Smooth muscle cell (in vitro differentiated cells): ENCODE results near the gene SPATA31C1. TPM values are rescaled to one million over a fixed set of nuclear protein-coding genes. Genes with fewer than 3 reads are reported as not detected.
A peak's percentile ranks its signal among the peaks of the same experiment; 100 is the strongest.

Experiments used
- DNase-seq: peaks from one replicate; lab custom pipeline; 2025; ENCODE audit not compliant: unreplicated experiment; lab: John Stamatoyannopoulos, UW
- H2AFZ ChIP-seq: fragments of 200-600 bp; sonication (generic); 2 replicates; pipeline ENCODE4 v1.6.0; 2016; ENCODE audit warnings: antibody characterized with exemption, low read depth, mild to moderate bottlenecking
- H3F3A ChIP-seq: fragments of 200-600 bp; sonication (generic); 2 replicates; pipeline ENCODE4 v1.6.0; 2017; ENCODE audit warnings: antibody characterized with exemption, low read depth
- H3K27ac ChIP-seq: fragments of 200-600 bp; sonication (generic); 2 replicates; pipeline ENCODE4 v1.5.1; 2016; ENCODE audit warnings: low read depth, mild to moderate bottlenecking
- H3K27me3 ChIP-seq: fragments of 200-600 bp; sonication (generic); 2 replicates; pipeline ENCODE4 v1.6.1; 2016; ENCODE audit warnings: low read depth, mild to moderate bottlenecking
- H3K36me3 ChIP-seq: fragments of 200-600 bp; sonication (generic); 2 replicates; pipeline ENCODE4 v1.5.1; 2016; ENCODE audit warnings: low read depth
- H3K4me1 ChIP-seq: fragments of 200-600 bp; sonication (generic); 2 replicates; pipeline ENCODE4 v1.5.1; 2016; ENCODE audit warnings: low read depth
- H3K4me2 ChIP-seq: fragments of 200-600 bp; sonication (generic); 2 replicates; pipeline ENCODE4 v1.6.0; 2016; ENCODE audit warnings: mild to moderate bottlenecking
- H3K4me3 ChIP-seq: fragments of 200-600 bp; sonication (generic); 2 replicates; pipeline ENCODE4 v1.5.1; 2016; ENCODE audit warnings: mild to moderate bottlenecking
- H3K79me2 ChIP-seq: fragments of 200-600 bp; sonication (generic); 2 replicates; pipeline ENCODE4 v1.6.0; 2016; ENCODE audit warnings: low read depth, mild to moderate bottlenecking
- H3K9ac ChIP-seq: fragments of 200-600 bp; sonication (generic); 2 replicates; pipeline ENCODE4 v1.6.0; 2016; ENCODE audit warnings: low read depth
- H3K9me3 ChIP-seq: fragments of 200-600 bp; sonication (generic); replicated peaks from 2 replicates; pipeline ENCODE4 v1.5.1; 2016; ENCODE audit warnings: low read depth
- H4K20me1 ChIP-seq: fragments of 200-600 bp; sonication (generic); 2 replicates; pipeline ENCODE4 v1.6.0; 2016; ENCODE audit warnings: low read depth
- CTCF ChIP-seq: fragments of 200-600 bp; sonication (generic); IDR thresholded peaks from 2 replicates; pipeline ENCODE4 v1.5.1; 2017; ENCODE audit warnings: borderline replicate concordance, mild to moderate bottlenecking, antibody characterized with exemption; ENCODE audit not compliant: insufficient read depth, poor library complexity, severe bottlenecking
- WGBS: methylation state at CpG from one replicate; pipeline ENCODE4 v1.1.7; 2016; ENCODE audit warnings: low lambda C conversion rate; 5-methylcytosine and 5-hydroxymethylcytosine counted together
- polyA plus RNA-seq: library from polyadenylated mRNA; unstranded; fragments of >200 nt; fragmentation: Nextera tagmentation; extraction: Ambion mirVana; gene quantifications from 2 replicates; pipeline ENCODE4 v1.2.1, GENCODE V29; 2016
- total RNA-seq: library from RNA; depleted of rRNA; stranded (reverse); fragments of >200 nt; gene quantifications from 2 replicates; pipeline ENCODE4 v1.2.3, GENCODE V29; 2014

Gene SPATA31C1
- total and polyA plus RNA-seq, 2 experiments from 2014 or later, result not detected

- Histone ChIP-seq H3F3A (peaks cover 3% of the 10 kb centered on the region), H3K4me1 (no peaks in the 10 kb centered on the region), H3K27ac (no peak overlapping the region), H3K79me2 (no peaks in the 10 kb centered on the region), H3K9ac (no peak overlapping the region), H3K27me3 (no peaks in the 10 kb centered on the region), H3K9me3 (no peaks in the 10 kb centered on the region), H3K4me3 (no peak overlapping the region), H2AFZ (no peak overlapping the region), H4K20me1 (no peaks in the 10 kb centered on the region), H3K4me2 (no peak overlapping the region), H3K36me3 (no peaks in the 10 kb centered on the region)
- WGBS, result 97% methylated on average over 6 of the region's 6 CpGs
- TF ChIP-seq CTCF, result no peak
- no peak for DNase-seq
Measured at GRCh38 chr9:87883274-87883673, 34.5 kb upstream of the SPATA31C1 start.

- Histone ChIP-seq H3K4me1 (no peaks in the 10 kb centered on the region), H3K4me3 (no peak overlapping the region), H3K4me2 (no peak overlapping the region), H3K79me2 (no peaks in the 10 kb centered on the region), H3K27me3 (no peaks in the 10 kb centered on the region), H3K27ac (no peak overlapping the region), H3F3A (no peaks in the 10 kb centered on the region), H3K9me3 (no peaks in the 10 kb centered on the region), H3K36me3 (no peaks in the 10 kb centered on the region), H4K20me1 (no peaks in the 10 kb centered on the region), H2AFZ (no peak overlapping the region), H3K9ac (no peak overlapping the region)
- no peak for DNase-seq
- WGBS, result 81% methylated on average over 8 of the region's 8 CpGs
- TF ChIP-seq CTCF, result peak; percentile 18
Measured at GRCh38 chr9:87883990-87884389, 33.8 kb upstream of the SPATA31C1 start.

- no peaks in the 10 kb centered on the region for H3K36me3 ChIP-seq
- 97% methylated on average over 15 of the region's 17 CpGs for WGBS
- no peak overlapping the region for H3K27ac ChIP-seq
- DNase-seq, result no peak
- no peak for TF ChIP-seq CTCF
- no peaks in the 10 kb centered on the region for H3K9me3 ChIP-seq
- no peak overlapping the region for H3K9ac ChIP-seq
- no peaks in the 10 kb centered on the region for H3F3A ChIP-seq
- no peaks in the 10 kb centered on the region for H3K79me2 ChIP-seq
- H4K20me1 ChIP-seq, result no peaks in the 10 kb centered on the region
- H3K4me3 ChIP-seq, result no peak overlapping the region
- H2AFZ ChIP-seq, result no peak overlapping the region
- H3K4me2 ChIP-seq, result no peak overlapping the region
- no peaks in the 10 kb centered on the region for H3K27me3 ChIP-seq
- H3K4me1 ChIP-seq, result no peaks in the 10 kb centered on the region
Measured at GRCh38 chr9:87884578-87885459, 32.9 kb upstream of the SPATA31C1 start.
